Gastrocnemius medialis (tissue), 4 donors: Measurements from ENCODE around the gene SETX. TPM values are rescaled to one million over a fixed set of nuclear protein-coding genes. Genes with fewer than 3 reads are reported as not detected.

Experiments used
- ATAC-seq, 2 donors: fragments of 150-250 bp; one replicate each; pipeline ENCODE4 v1.9.1; 2016
- DNase-seq, 2 donors: peaks; one replicate each; pipeline ENCODE4 v3.0.0-alpha.2; 2019
- H3K27ac ChIP-seq, 4 donors: fragments of 200-600 bp; sonication (generic); 1 replicate in 1 of 4; 2 replicates in 3 of 4; pipeline ENCODE4 v1.5.1; 2016 to 2018; ENCODE audit warnings: mild to moderate bottlenecking in 2 of 4, moderate library complexity in 1 of 4
- H3K27me3 ChIP-seq, 3 donors: fragments of 200-600 bp; sonication (generic) in 2 of 3; 1 replicate in 1 of 3; 2 replicates in 2 of 3; pipeline versions ENCODE4 v1.5.1 to v1.6.0; 2016 to 2019; ENCODE audit warnings: mild to moderate bottlenecking in 1 of 3, moderate library complexity in 1 of 3
- H3K36me3 ChIP-seq, 2 donors: fragments of 200-600 bp; sonication (generic) in 1 of 2; one replicate each; pipeline ENCODE4 v1.5.1; 2017 to 2018
- H3K4me1 ChIP-seq, 2 donors: fragments of 200-600 bp; sonication (generic) in 1 of 2; one replicate each; pipeline ENCODE4 v1.5.1; 2016 to 2017; ENCODE audit warnings: mild to moderate bottlenecking in 2 of 2
- H3K4me3 ChIP-seq, 4 donors: fragments of 200-600 bp; sonication (generic) in 3 of 4; 1 replicate in 1 of 4; 2 replicates in 3 of 4; pipeline ENCODE4 v1.5.1; 2016 to 2019; ENCODE audit warnings: mild to moderate bottlenecking in 2 of 4
- H3K9me3 ChIP-seq, 3 donors: fragments of 200-600 bp; sonication (generic) in 2 of 3; 1 replicate in 1 of 3; 2 replicates in 2 of 3; pipeline ENCODE4 v1.5.1; 2016 to 2019
- CTCF ChIP-seq, 5 experiments: fragments of 450-650 bp in 3 of 5; fragments of 200-600 bp in 2 of 5; sonication (generic) in 2 of 5; IDR thresholded peaks in 4 of 5; conservative IDR thresholded peaks in 1 of 5; 1 replicate in 4 of 5; 2 replicates in 1 of 5; pipeline ENCODE4 v1.5.1; 2016 to 2019; ENCODE audit warnings: antibody characterized with exemption in 5 of 5, mild to moderate bottlenecking in 3 of 5, moderate library complexity in 3 of 5
- POLR2A ChIP-seq, 2 donors: fragments of 450-650 bp; IDR thresholded peaks; one replicate each; pipeline ENCODE4 v1.6.1; 2017; ENCODE audit warnings: antibody characterized with exemption in 2 of 2, mild to moderate bottlenecking in 2 of 2, moderate library complexity in 2 of 2
- in situ Hi-C, 4 donors: fragments of 200-750 bp; cut with MboI; loops; one replicate each; pipeline versions ENCODE4 v1.15.0 to v1.8.0; 2017; ENCODE audit warnings: low sequenced_read_pairs in 4 of 4
- intact Hi-C: fragments of 100-400 bp; cut with DNase I; formaldehyde crosslinking; loops from one replicate; pipeline ENCODE4 v1.15.1; 2023; ENCODE audit warnings: low total_unique reads
- total RNA-seq, 4 donors: library from RNA; depleted of rRNA; stranded (reverse); fragments of >200 nt; gene quantifications; one replicate each; pipeline versions ENCODE4 v1.1.0 to v1.2.3, GENCODE V29; 2016

The SETX gene
- total RNA-seq, 4 donors from 2014 or later, result 22.3 to 39.3 (median 24.8) TPM

DNA sequence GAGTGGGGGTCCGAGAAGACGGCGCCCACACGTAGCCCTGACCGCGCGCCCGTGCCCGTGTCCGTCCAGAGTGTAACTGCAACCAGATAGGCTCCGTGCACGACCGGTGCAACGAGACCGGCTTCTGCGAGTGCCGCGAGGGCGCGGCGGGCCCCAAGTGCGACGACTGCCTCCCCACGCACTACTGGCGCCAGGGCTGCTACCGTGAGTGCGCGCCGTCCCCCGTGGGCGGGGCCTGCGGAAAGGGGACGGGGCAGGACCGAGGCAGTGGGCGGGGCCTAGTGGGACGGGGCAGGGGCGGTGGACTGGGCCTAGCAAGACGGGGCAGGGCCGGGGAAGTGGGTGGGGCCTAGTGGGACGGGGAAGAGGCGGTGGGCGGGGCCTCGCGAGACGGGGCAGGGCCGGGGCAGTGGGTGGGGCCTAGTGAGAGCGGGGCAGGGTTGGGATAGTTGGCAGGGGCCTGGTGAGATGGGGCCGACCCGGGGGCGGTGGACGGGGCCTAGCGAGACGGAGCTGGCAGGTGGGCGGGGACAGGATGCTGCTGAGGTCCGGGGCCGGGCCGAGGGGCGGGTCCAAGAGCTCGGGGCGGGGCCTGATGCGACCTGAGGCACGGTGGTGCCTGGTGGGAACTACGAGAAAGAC, 113.8 kb downstream of the SETX start:
- DNase-seq, result peak; percentile 85 to 88
- in situ Hi-C loops, result no loop called here
- ATAC-seq, result peak; percentile 75 to 84

GRCh38 chr9:132239999-132240840, 114.6 kb downstream of the SETX start:
- no peak for TF ChIP-seq CTCF (IDR thresholded peaks at IDR 0.05 in 4 of 5, conservative IDR thresholded peaks at IDR 0.05 in 1 of 5)
- no peak for TF ChIP-seq POLR2A (IDR thresholded peaks at IDR 0.05)
- DNase-seq (no peak), ATAC-seq (no peak)
- in situ Hi-C loops, result loop anchor here in 1 of 4 donors (10.0 kb wide), 1 partner anchor 65 kb away; no protein-coding TSS in a partner anchor
- peaks cover 26 to 28% (median 28%) of the 10 kb centered on the region in 3 donors for H3K27me3 ChIP-seq
- no peaks in the 10 kb centered on the region for H3K9me3 ChIP-seq
- H3K4me3 ChIP-seq, result peak overlapping the region; percentile 53 to 70 (median 56)
- H3K36me3 ChIP-seq, result no peaks in the 10 kb centered on the region
- H3K4me1 ChIP-seq, result peaks cover 0 to 10% of the 10 kb centered on the region in 2 donors
- H3K27ac ChIP-seq, result no peak overlapping the region
- intact Hi-C loops, result loop anchor here (10.0 kb wide), 2 partner anchors 325 to 645 kb away; no protein-coding TSS in a partner anchor

More for the DNA sequence above, 113.8 kb downstream of the SETX start:
- intact Hi-C loops, result loop anchor here (10.0 kb wide), 1 partner anchor 646 kb away; no protein-coding TSS in a partner anchor
- Histone ChIP-seq H3K36me3 (no peaks in the 10 kb centered on the region), H3K4me3 (peak overlapping the region; percentile 53 to 70 (median 56)), H3K9me3 (no peaks in the 10 kb centered on the region), H3K4me1 (peaks cover 0 to 9% of the 10 kb centered on the region in 2 donors), H3K27me3 (peaks cover 28 to 30% (median 28%) of the 10 kb centered on the region in 3 donors), H3K27ac (no peak overlapping the region)
- TF ChIP-seq CTCF (IDR thresholded peaks at IDR 0.05 in 4 of 5, conservative IDR thresholded peaks at IDR 0.05 in 1 of 5) (no peak), POLR2A (IDR thresholded peaks at IDR 0.05) (no peak)

- Histone ChIP-seq H3K4me1 (peaks cover 0 to 10% of the 10 kb centered on the region in 2 donors), H3K9me3 (no peaks in the 10 kb centered on the region), H3K27ac (no peak overlapping the region), H3K36me3 (no peaks in the 10 kb centered on the region), H3K27me3 (peaks cover 26 to 28% (median 28%) of the 10 kb centered on the region in 3 donors), H3K4me3 (no peak overlapping the region)
- intact Hi-C loops (loop anchor here (10.0 kb wide), 1 partner anchor 325 kb away; no protein-coding TSS in a partner anchor), in situ Hi-C loops (loop anchor here in 1 of 4 donors (10.0 kb wide), 1 partner anchor 65 kb away; no protein-coding TSS in a partner anchor)
- TF ChIP-seq CTCF (IDR thresholded peaks at IDR 0.05 in 4 of 5, conservative IDR thresholded peaks at IDR 0.05 in 1 of 5) (no peak), POLR2A (IDR thresholded peaks at IDR 0.05) (no peak)
- DNase-seq (no peak), ATAC-seq (no peak)
These were observed 115.3 kb downstream of the SETX start for GRCh38 chr9:132239518-132239917.

DNA sequence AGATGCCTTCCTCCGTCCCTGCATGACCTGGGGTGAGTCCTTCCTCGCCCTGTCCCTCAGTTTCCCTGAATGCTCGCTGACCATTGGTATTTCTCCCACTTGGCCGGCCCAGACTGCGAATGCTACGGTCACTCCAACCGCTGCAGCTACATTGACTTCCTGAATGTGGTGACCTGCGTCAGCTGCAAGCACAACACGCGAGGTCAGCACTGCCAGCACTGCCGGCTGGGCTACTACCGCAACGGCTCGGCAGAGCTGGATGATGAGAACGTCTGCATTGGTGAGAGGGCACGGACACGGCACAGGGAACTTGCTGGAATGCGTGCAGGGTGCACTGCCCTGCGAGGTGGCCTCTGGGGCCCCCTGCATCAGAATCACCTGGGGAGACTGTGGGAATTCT, 115.8 kb downstream of the SETX start:
- no peak for ATAC-seq
- peaks cover 0 to 10% of the 10 kb centered on the region in 2 donors for H3K4me1 ChIP-seq
- no peak overlapping the region for H3K4me3 ChIP-seq
- peaks cover 26 to 28% (median 28%) of the 10 kb centered on the region in 3 donors for H3K27me3 ChIP-seq
- H3K27ac ChIP-seq, result no peak overlapping the region
- H3K36me3 ChIP-seq, result no peaks in the 10 kb centered on the region
- intact Hi-C loops (loop anchor here (10.0 kb wide), 1 partner anchor 326 kb away; no protein-coding TSS in a partner anchor), in situ Hi-C loops (loop anchor here in 1 of 4 donors (10.0 kb wide), 1 partner anchor 64 kb away; no protein-coding TSS in a partner anchor)
- no peak for TF ChIP-seq POLR2A (IDR thresholded peaks at IDR 0.05)
- TF ChIP-seq CTCF (IDR thresholded peaks at IDR 0.05 in 4 of 5, conservative IDR thresholded peaks at IDR 0.05 in 1 of 5), result no peak
- no peaks in the 10 kb centered on the region for H3K9me3 ChIP-seq
- no peak for DNase-seq
